Stimulated activated CD4-positive, alpha-beta T cell treated with anti-CD3 and anti-CD28 coated beads, Interleukin-12 subunit alpha, Interleukin-12 subunit beta, amount 100 ng/mL, for 48 hours (primary cell): Measurements from ENCODE around the gene TMED6.

Source experiments
- DNase-seq, 3 donors: peaks; one replicate each; pipeline ENCODE4 v3.0.0-alpha.2; 2020; ENCODE audit warnings: low read depth in 2 of 3, low spot score in 1 of 3

Gene TMED6

DNA sequence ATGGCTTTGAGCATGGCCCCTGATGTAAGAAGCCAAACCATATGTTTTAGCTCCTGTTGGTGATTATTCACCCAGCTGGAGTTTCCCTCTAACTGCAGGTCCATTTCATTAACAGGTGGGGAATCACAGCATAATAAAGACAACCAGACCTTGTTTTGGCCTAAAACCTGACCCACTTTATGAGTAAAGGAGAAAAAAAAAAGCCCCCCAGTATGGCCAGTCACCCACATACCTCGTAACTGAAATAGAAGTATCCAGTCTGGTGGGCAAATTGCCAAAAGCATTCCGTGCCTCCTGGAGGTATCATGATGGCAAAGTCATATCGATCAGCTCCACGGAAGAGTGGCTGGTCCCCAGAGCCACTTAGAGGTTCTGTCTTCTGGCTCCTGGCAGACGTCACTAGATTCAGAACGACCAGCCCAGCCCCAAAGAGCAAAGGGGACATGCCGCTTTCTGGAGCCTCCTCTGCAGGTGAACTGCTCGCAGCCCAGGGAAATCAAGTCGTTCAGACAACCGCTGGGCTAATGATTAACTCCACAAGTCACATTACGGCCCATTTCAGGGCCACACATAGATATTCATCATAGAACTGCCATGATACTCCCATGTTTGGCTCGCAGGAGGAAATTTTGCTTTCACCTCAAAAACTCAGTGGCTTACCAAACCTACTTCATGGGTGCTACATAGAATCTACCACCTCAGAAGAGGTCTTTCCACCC lies at the start of gene TMED6:
TMED6 (minus strand) TSS at position 478 of the 719 bp plus-strand sequence; CDS start at position 445, 33 bp downstream.
- no peak for DNase-seq

DNA sequence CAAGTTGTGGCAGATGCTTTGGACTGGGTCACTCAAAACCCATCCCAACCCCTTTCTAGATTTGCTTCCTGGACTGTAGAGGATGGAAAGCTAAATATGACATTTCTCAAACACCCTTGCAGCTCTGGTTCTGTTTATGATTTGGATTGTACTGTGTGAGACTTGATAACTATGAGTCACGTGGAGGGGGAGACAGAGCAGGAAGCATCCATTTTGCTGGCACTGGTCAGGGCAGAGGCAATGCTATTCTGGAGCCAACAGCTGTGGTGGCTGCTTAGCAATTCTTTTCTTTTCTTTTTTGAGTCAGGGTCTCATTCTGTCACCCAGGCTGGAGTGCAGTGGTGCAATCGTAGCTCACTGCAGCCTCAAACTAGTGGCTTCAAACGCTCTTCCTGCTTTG lies 47.8 kb upstream of the TMED6 start:
- DNase-seq: no peak

DNA sequence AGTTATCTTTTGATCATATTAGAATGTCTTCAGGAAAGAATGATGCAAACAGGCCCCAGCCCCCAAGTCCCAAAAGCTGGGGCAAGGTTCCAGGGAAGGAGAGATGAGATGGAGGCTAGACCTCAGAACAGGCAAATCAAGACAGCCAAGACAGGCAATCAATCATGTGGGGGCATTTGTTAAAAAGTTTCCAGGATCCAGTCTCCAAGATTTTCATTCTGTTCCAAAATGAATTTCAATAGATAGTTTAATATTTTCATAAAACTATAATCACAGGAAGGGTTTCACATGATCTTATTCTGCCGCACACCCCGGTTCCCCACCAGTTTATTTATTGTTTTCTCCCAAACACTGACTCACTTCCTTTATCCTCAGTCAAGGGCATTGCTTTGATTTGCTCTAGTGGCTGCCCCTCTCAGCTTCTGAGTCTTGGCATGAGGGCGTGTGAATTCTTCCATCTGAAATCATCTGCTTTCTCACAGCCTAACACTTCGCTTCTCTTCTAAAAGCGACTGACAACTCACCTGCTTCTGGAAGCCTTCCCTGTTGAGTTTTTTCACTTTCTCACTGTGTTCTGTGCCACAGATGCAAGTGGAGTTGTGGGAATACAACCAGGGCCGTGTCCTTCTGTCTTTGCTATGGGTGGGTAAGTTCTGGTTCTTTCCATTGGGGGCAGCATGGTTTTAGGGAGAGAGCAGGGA lies 46.4 kb upstream of the TMED6 start:
- no peak for DNase-seq

DNA sequence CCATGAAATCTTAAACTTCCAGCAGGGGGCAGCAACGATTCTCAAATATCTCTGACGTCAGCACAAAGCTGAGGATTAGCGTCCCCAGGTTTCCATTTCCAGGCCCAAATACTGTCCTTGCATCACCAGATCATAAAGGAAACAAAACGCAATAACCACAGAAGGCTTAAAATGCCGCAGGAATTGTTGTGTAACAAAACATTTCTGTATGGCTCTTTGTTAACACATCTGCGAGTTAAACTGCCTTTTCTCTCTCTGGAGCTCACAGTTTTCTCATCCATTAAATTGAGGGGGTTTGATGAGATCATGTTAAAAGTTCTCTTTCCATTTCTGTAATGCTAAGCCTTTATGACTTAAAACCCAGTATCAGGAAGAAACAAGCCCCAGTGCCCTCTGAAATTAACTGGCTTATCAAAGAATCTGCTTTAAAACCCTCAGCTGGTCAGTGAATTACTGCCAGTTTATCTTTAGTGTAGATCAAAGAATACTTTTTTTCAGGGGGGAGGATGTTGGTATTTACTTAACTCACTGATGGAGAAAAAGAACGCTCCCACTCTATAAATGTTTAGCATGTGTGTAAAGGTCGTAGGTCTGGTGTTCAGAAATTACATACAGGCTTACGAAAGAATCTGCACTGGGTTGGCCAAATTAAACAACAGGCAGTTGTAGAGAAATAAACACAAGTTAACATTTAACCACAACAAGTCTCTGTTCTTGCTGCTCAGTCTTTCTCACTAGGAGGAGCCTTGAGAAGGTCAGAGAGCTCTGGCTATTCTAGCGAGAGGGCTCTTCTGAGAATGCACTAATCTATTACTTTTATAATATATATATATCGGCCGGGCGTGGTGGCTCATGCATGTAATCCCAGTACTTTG lies 44.8 kb upstream of the TMED6 start:
- peak; percentile 42 to 88 (median 65) for DNase-seq

DNA sequence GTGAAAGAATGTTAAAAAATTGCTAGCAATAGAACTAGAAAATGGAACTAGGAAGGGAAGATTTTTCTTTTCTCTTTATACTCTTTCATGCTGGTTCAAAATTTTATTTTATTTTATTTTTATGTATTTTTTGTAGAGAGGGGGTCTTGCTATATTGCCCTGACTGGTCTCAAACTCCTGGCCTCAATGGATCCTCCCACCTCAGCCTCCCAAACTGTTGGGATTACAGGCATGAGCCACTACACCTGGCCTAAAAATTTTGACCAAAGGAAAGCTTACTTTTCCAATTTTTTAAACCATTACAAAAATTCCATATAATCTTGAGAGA lies 44.2 kb upstream of the TMED6 start:
- DNase-seq: no peak

DNA sequence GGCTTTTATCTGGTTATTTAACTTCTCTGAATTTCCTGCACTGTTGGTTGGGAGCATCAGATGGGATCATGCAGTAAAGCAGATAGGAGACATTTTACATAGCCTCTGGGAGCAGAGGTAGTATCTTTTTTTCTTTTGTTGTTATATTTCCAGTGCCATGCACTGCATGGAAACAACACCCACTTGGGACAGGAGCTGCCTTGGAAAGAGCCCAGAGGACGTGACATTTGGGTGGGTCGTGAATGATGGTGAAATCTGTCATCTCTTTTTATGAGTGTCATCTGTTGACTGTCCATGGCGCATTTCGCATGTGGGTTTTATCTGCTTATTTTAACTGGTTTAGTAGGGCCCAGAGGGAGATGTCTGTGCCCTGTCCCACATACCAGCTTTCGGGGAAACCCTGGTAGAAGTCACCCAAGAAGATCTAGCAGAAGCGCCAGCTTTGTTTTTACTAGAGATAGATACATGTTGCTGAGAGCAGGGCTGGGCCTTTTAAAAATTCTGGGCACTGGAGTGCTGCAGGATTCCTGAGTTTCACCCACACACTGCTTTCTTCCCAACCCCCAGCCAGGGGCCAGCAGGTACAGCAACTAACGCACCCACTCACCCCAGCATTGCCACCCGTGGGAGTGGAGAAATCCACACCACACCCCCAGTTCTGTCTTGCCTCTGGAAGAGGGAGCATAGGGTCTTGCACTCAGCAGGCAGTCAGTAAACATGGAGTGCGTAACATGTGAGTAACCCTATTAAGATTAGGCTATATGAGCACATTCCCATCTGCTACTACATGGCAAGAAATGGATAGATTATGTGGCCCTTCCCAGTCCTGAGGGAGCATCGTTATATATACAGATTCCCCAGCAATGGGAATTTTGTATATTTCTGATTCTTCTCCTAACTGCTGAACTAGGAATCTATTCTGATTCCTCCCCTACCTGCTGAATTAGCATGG lies 42.6 kb upstream of the TMED6 start:
- no peak for DNase-seq

DNA sequence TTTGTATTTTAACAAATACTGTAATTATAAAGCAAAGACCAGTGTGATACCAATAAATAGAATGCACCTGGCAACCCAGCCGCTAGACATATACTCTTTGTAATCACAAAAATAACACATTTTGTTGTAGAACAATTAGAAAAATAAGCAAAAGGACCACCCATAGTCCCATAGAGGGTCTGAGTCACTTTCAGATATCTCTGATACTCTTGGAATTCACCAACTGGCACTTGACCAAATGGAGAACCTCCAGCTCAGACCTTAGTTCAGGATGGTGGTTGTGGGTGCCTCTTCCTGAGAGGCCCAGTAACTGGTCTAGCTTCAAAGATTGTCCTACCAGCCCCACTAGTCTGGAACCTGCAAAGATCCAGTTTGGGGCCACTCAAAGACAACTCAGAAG lies 35.0 kb upstream of the TMED6 start:
- no peak for DNase-seq

DNA sequence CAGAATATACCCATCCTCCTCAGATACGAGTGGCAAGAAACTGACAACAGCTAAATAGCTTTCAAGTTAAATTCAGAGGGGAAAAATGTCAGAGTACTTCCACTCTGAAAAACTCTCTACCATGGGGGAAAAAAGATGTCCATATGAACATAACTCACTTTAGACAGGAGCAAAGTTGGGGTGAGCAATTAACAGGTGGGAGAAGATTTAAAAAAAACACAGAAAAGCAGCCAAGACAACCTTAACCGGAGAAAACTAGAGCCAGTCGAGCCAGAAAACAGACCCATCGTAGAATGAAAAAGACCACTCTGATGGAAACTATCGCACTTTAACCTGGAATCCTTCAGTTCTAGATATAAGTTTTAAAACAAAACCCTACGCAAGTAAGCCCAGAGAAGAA lies 33.4 kb upstream of the TMED6 start:
- no peak for DNase-seq

- DNase-seq: no peak
Measured at GRCh38 chr16:69382421-69382820, 30.8 kb upstream of the TMED6 start.

GRCh38 chr16:69381231-69381630 lies 29.6 kb upstream of the TMED6 start:
- no peak for DNase-seq

DNA sequence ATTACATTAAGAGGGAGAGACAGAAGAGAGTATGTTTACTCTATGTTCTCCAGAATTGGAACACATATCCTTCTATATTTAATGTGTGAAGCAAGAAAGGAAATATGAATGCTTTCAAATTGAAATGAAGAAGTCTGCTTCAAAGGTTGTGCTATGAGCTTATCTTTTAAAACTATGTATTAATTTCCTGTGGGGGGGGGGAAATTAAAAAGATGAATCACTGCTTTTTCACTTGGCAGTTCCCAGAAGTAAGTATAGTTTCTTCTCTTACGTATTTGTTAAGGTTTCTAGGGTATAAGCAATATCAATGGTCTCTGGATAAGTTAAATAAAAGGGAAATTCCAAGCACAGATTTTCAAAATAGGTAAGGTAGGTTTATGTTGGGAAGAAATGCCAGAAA lies 27.2 kb upstream of the TMED6 start:
- no peak for DNase-seq

GRCh38 chr16:69378036-69378435 lies 26.4 kb upstream of the TMED6 start:
- no peak for DNase-seq

DNA sequence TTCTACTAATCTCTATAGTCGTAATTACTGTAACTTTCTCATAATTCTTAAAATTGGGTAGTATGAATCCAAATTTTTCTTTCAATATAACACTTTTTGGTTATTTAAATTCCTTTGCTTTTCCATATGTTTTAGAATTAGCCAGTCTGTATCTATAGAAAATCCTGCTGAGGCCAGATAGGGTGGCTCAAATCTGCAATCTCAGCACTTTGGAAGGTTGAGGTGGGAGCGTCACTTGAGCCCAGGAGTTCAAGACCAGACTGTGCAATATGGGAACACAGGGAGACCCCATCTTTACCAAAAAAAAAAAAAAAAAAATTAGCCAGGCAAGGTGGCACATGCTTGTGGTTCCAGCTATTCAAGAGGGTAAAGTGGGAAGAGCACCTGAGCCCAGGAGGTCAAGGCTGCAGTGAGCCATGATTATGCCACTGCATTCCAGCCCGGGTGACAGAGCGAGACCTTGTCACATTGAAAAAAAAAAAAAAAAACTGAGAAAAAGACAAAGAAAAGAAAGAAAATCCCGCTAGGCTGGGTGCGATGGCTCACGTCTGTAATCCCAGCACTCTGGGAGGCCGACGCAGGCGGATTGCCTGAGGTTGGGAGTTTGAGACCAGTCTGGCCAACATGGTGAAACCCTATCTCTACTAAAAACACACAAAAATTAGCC lies 24.9 kb upstream of the TMED6 start:
- DNase-seq: no peak

DNA sequence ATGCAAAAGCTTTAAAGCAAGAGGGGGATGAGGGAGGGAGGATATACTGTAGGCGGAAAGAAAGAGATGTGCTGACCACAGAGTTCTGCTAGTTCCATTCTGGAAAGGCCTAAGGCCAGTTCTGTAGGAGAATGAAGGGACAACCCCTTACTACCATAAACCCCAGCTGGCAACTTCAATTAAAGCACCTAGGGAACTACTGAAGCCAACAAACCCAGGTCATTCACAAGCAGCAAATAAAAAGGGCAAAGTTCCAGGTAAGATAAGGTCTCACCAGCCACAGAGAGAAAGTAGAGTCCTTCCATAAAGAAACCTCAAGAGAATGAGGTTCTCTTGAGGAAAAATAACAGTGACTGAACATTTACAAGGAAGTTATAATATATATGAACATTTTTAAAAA lies 21.4 kb upstream of the TMED6 start:
- DNase-seq: no peak

GRCh38 chr16:69371564-69371963 lies 20.0 kb upstream of the TMED6 start:
- DNase-seq: no peak

GRCh38 chr16:69368866-69369265 lies 17.3 kb upstream of the TMED6 start:
- no peak for DNase-seq

DNA sequence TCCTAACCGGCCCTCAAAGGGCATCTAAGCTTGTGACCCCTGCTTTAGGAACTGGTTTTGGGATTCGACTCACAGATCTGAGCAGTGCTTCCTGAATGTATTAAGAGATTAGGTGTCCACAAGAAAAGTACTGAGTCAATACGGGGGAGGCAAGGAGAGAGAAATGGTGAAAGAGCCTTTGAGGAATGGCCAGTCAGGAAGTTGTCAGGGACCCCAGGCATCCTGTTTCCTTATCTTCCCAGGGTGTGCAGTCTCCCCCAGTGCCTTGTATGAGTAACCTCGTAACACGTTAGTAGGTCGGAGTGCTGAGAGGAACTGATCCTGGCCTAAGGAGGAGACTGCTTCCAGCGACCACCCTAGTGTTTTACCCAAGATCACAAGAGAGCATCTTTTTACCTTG lies 16.4 kb upstream of the TMED6 start:
- DNase-seq: no peak

- DNase-seq: no peak
Measured at GRCh38 chr16:69366431-69366830, 14.8 kb upstream of the TMED6 start.

DNA sequence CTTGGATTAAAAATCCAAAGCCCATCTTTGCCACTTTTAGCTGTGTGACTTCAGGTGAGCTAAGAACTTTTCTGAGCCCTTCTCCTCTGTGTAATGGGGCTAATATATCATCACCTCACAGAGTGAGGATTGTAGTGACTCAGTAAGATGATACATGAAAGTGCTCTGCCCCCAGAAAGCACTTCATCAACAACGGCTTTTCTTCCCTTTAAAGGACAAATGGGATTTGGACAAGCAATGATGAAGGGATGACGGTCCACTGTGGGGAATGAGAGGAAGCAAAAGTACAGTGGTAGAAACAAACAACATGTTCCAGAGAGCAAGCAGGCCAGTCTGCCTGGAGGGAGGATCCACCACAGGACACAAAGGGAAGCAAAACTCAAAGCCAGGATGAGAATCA lies 14.3 kb upstream of the TMED6 start:
- no peak for DNase-seq

- DNase-seq: no peak
Measured at GRCh38 chr16:69364088-69364487, 12.5 kb upstream of the TMED6 start.
